Fibroblast of the aortic adventitia (primary cell): ENCODE data around the gene CHST15. TPM values are rescaled to one million over a fixed set of nuclear protein-coding genes. Genes with fewer than 3 reads are reported as not detected.

ENCODE experiments used
- DNase-seq: peaks from one replicate; pipeline ENCODE4 v3.0.0-alpha.2; 2010; ENCODE audit warnings: low read depth
- H3K4me3 ChIP-seq: 2 replicates; pipeline ENCODE4 v1.5.1; 2011; ENCODE audit warnings: low read depth, mild to moderate bottlenecking, control low read depth, low read length, moderate library complexity
- CTCF ChIP-seq: IDR thresholded peaks from 2 replicates; pipeline ENCODE4 v1.5.1; 2011; ENCODE audit warnings: mild to moderate bottlenecking, low read length, control low read depth, inconsistent platforms; ENCODE audit not compliant: insufficient read depth
- total RNA-seq: library from RNA; depleted of rRNA; stranded (reverse); fragments of >200 nt; gene quantifications from 2 replicates; pipeline ENCODE4 v1.2.3, GENCODE V29; 2012; ENCODE audit warnings: low replicate concordance

Gene CHST15
- total RNA-seq, 1 donor: 2.0 TPM

GRCh38 chr10:124040451-124041188 lies 52.8 kb downstream of the CHST15 start:
- DNase-seq: peak; percentile 7
- TF ChIP-seq CTCF: no peak
- H3K4me3 ChIP-seq: no peak overlapping the region

GRCh38 chr10:124039483-124040013 lies 53.9 kb downstream of the CHST15 start:
- DNase-seq: peak; percentile 21
- H3K4me3 ChIP-seq: no peak overlapping the region
- no peak for TF ChIP-seq CTCF

- no peak for TF ChIP-seq CTCF
- DNase-seq: no peak
- H3K4me3 ChIP-seq: no peak overlapping the region
Observed at GRCh38 chr10:124037784-124038183, 55.6 kb downstream of the CHST15 start.

GRCh38 chr10:124037286-124037685 lies 56.1 kb downstream of the CHST15 start:
- no peak for DNase-seq
- no peak overlapping the region for H3K4me3 ChIP-seq
- TF ChIP-seq CTCF: no peak

GRCh38 chr10:124036746-124037145 lies 56.7 kb downstream of the CHST15 start:
- DNase-seq: no peak
- TF ChIP-seq CTCF: no peak
- H3K4me3 ChIP-seq: no peak overlapping the region

- TF ChIP-seq CTCF: no peak
- DNase-seq: no peak
- no peak overlapping the region for H3K4me3 ChIP-seq
Observed at GRCh38 chr10:124035928-124036558, 57.4 kb downstream of the CHST15 start.
